ENCODE results near the gene PACC1. TPM values are rescaled to one million over a fixed set of nuclear protein-coding genes. Genes with fewer than 3 reads are reported as not detected.

The PACC1 gene
- total RNA-seq (2022; extraction: Qiagen RNA extraction; ENCODE audit: low read depth), result 16.8 to 21.5 TPM (median 18.0 TPM) in 5 replicates

GRCh38 chr1:212414328-212415106 lies at the start of gene PACC1:
Gene PACC1 (minus strand): TSS chr1:212414886. CDS start chr1:212414757, 129 bp downstream.

DNA sequence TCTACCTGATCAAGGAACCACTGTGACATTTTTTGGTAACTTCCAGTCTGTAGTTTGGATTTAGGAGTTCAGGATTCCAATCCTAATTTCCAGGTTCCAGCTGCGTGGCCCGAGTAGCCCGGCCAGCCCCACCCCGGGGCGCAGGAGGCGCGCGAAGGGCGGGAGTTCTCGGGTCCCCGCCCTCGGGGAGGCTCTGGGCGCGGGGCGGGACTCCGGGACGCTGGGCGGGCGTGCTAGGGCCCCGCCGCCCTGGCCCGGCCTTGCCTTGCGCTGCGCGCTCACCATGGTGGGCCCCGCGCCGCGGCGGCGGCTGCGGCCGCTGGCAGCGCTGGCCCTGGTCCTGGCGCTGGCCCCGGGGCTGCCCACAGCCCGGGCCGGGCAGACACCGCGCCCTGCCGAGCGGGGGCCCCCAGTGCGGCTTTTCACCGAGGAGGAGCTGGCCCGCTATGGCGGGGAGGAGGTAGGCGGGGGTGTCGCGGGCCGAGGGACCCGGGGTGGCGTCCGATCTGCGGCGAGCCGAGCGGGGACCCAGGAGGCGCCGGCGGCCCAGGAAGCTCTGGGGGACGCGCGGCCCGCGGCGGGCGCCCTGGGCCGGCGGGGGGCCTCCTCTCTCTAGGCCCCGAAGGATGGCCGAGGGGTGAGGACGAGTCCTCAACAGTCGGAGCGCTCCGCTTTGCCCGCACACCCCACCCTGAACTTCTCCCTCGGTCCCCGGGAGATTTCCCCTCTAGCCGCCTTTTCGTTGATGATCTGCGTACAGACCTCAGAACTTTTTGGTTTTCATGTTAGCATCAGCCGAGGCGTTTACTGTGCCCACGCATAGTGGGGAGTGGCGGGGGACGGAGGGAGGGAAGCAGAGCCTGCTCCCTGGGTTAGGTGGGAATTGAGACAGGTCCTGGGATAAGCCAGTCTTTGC lies 18.2 kb upstream of the PACC1 start, which contains the start of gene NENF:
Gene NENF, plus strand, starts transcription at position 260 of the 916 bp plus-strand sequence. Its CDS starts 24 bp downstream, at position 284.

Other genes with a start within 250 kb of the PACC1 start
- 19.8 to 25.2 TPM (median 24.4 TPM) in 5 replicates for gene PPP2R5A, start 129.5 kb downstream of the PACC1 start, total RNA-seq (2022; extraction: Qiagen RNA extraction; ENCODE audit: low read depth)
- 93.0 to 145 TPM (median 135 TPM) in 5 replicates for gene NENF, start 18.0 kb upstream of the PACC1 start, total RNA-seq (2022; extraction: Qiagen RNA extraction; ENCODE audit: low read depth)
- gene ATF3, start 193.9 kb upstream of the PACC1 start, total RNA-seq (2022; extraction: Qiagen RNA extraction; ENCODE audit: low read depth), result 31.5 to 44.1 TPM (median 34.1 TPM) in 5 replicates

All from A549 treated with GW870086 at 1 μM for 4 hours (cell line).